Activated gamma-delta T cell (primary cell): ENCODE data around the gene KRTAP10-11.
"Not testable (repeated sequence)": the region's sequence is repeated elsewhere in the genome, so short reads cannot be mapped to it uniquely, and the experiment has no call there.

Experiments used
- DNase-seq: peaks from one replicate; lab custom pipeline; 2025; lab: John Stamatoyannopoulos, UW

Gene KRTAP10-11

GRCh38 chr21:44614961-44615391, 31.2 kb upstream of the KRTAP10-11 start:
- DNase-seq: no peak

GRCh38 chr21:44615466-44615865, 30.7 kb upstream of the KRTAP10-11 start:
- no peak for DNase-seq

- DNase-seq: no peak
Observed at GRCh38 chr21:44615911-44616590, 30.2 kb upstream of the KRTAP10-11 start.

- DNase-seq: no peak
Observed at GRCh38 chr21:44616591-44616926, 29.7 kb upstream of the KRTAP10-11 start.

GRCh38 chr21:44617071-44617501, 29.1 kb upstream of the KRTAP10-11 start:
- no peak for DNase-seq

- DNase-seq: no peak
Observed at GRCh38 chr21:44618504-44618903, 27.7 kb upstream of the KRTAP10-11 start.

GRCh38 chr21:44618909-44619308, 27.3 kb upstream of the KRTAP10-11 start:
- no peak for DNase-seq

GRCh38 chr21:44619886-44620285, 26.3 kb upstream of the KRTAP10-11 start:
- DNase-seq: no peak

- no peak for DNase-seq
Observed at GRCh38 chr21:44623575-44623974, 22.6 kb upstream of the KRTAP10-11 start.

- no peak for DNase-seq
Observed at GRCh38 chr21:44625756-44626155, 20.5 kb upstream of the KRTAP10-11 start.

- no peak for DNase-seq
Observed at GRCh38 chr21:44626262-44626661, 20.0 kb upstream of the KRTAP10-11 start.

GRCh38 chr21:44626673-44627143, 19.5 kb upstream of the KRTAP10-11 start, which contains the start of gene KRTAP10-9:
TSS of gene KRTAP10-9 (plus strand) at chr21:44627093. CDS start at chr21:44627172, 79 bp downstream.
- DNase-seq: no peak

- DNase-seq: not testable (repeated sequence)
Observed at GRCh38 chr21:44627181-44627822, 18.9 kb upstream of the KRTAP10-11 start.

- not testable (repeated sequence) for DNase-seq
Observed at GRCh38 chr21:44627831-44628233, 18.4 kb upstream of the KRTAP10-11 start.

- no peak for DNase-seq
Observed at GRCh38 chr21:44628707-44629391, 17.4 kb upstream of the KRTAP10-11 start.

- no peak for DNase-seq
Observed at GRCh38 chr21:44630440-44630839, 15.8 kb upstream of the KRTAP10-11 start.

- DNase-seq: no peak
Observed at GRCh38 chr21:44632067-44632466, 14.1 kb upstream of the KRTAP10-11 start.

- DNase-seq: no peak
Observed at GRCh38 chr21:44636209-44637017, 9.8 kb upstream of the KRTAP10-11 start.

GRCh38 chr21:44637018-44637850, 9.0 kb upstream of the KRTAP10-11 start, which contains the start of gene KRTAP10-10:
TSS of gene KRTAP10-10 (plus strand) at chr21:44637356. CDS start at chr21:44637418, 62 bp downstream.
- DNase-seq: no peak

GRCh38 chr21:44637851-44638348, 8.3 kb upstream of the KRTAP10-11 start:
- not testable (repeated sequence) for DNase-seq
